Neutrophil (primary cell): ENCODE measurements around the gene PLEKHH3.
A peak's percentile ranks its signal among the peaks of the same experiment; 100 is the strongest.

Experiments used
- H3K27ac ChIP-seq: fragments of 200-600 bp; sonication (generic); 2 replicates; pipeline ENCODE4 v1.5.1; 2016; ENCODE audit warnings: mild to moderate bottlenecking, moderate library complexity
- H3K27me3 ChIP-seq: fragments of 200-600 bp; sonication (generic); 2 replicates; pipeline ENCODE4 v1.6.0; 2016; ENCODE audit warnings: mild to moderate bottlenecking
- H3K36me3 ChIP-seq: fragments of 200-600 bp; sonication (generic); 2 replicates; pipeline ENCODE4 v1.5.1; 2017
- H3K4me1 ChIP-seq, 2 experiments: fragments of 200-600 bp in 1 of 2; sonication (generic) in 1 of 2; 1 replicate in 1 of 2; 2 replicates in 1 of 2; pipeline versions ENCODE4 v1.5.1 to v1.6.1; 2013 to 2016; ENCODE audit warnings: low read depth in 1 of 2, low read length in 1 of 2, mild to moderate bottlenecking in 1 of 2, moderate library complexity in 1 of 2; ENCODE audit not compliant: control insufficient read depth in 1 of 2, insufficient read depth in 1 of 2
- H3K4me3 ChIP-seq, 2 experiments: fragments of 200-600 bp in 1 of 2; sonication (generic) in 1 of 2; 1 replicate in 1 of 2; 2 replicates in 1 of 2; pipeline ENCODE4 v1.5.1; 2013 to 2016; ENCODE audit warnings: low read depth in 1 of 2, low read length in 1 of 2, mild to moderate bottlenecking in 1 of 2, moderate library complexity in 1 of 2
- H3K9me3 ChIP-seq: fragments of 200-600 bp; sonication (generic); 2 replicates; pipeline ENCODE4 v1.5.1; 2016
- CTCF ChIP-seq: fragments of 200-600 bp; sonication (generic); IDR thresholded peaks from 2 replicates; pipeline ENCODE4 v1.5.1; 2016; ENCODE audit warnings: antibody characterized with exemption

Gene PLEKHH3

GRCh38 chr17:42673266-42673884, 3.4 kb downstream of the PLEKHH3 start:
- H3K4me3 ChIP-seq = no peak overlapping the region
- TF ChIP-seq CTCF = no peak

GRCh38 chr17:42672038-42672437, 4.8 kb downstream of the PLEKHH3 start:
- H3K4me3 ChIP-seq = no peak overlapping the region
- peaks cover 100% of the 10 kb centered on the region for H3K27me3 ChIP-seq
- H3K36me3 ChIP-seq = no peaks in the 10 kb centered on the region
- H3K27ac ChIP-seq = no peak overlapping the region
- peaks cover 30 to 41% of the 10 kb centered on the region in 2 experiments for H3K4me1 ChIP-seq
- H3K9me3 ChIP-seq = no peaks in the 10 kb centered on the region
- TF ChIP-seq CTCF = no peak

More at GRCh38 chr17:42673266-42673884, 3.4 kb downstream of the PLEKHH3 start:
- peaks cover 41 to 54% of the 10 kb centered on the region in 2 experiments for H3K4me1 ChIP-seq
- no peaks in the 10 kb centered on the region for H3K36me3 ChIP-seq
- no peaks in the 10 kb centered on the region for H3K9me3 ChIP-seq
- peaks cover 86% of the 10 kb centered on the region for H3K27me3 ChIP-seq
- H3K27ac ChIP-seq = no peak overlapping the region

DNA sequence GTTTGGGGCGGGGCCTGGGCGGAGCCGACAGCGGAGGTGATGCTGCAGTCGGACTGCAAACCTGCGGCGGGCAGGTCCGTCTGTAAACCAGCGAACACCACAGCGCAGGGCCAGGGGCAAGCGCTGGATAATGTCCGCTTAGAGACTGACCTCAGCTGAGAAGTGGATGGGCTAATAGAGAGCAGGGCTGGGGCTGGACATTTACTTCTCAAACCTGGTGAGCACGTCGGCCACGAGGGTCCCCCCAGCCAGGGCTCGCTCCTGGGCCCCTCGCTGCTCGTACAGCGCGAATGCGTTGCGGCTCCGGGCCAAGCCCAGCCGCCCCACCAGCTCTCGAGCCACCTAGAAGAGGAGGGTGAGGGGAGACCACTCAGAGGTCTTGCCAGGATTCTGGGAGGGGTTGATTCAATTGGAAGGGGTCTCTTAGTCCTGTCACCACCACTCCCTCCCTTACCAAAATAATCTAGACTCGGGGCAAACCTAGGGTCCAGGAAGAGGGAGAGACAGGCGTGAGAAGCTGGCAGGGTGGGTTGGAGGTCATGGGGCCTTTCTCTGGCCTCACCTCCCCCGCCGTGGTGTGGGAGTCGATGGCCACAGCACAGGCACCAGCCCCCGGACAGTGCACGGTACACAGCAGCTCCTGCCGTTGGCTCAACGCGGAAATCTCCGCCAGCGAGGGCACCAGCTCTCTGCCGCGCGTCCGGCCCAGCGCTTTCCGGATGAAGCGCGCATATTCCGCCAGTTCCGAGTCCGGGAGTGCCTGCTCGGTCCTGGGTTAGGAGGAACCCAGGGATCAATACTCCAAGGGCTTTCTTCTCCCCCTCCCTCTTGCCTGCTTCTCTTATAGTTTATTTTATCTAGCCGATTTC, 5.8 kb downstream of the PLEKHH3 start:
- no peaks in the 10 kb centered on the region for H3K9me3 ChIP-seq
- peaks cover 23 to 31% of the 10 kb centered on the region in 2 experiments for H3K4me1 ChIP-seq
- peak overlapping the region; percentile 40 for H3K4me3 ChIP-seq
- H3K27ac ChIP-seq = no peak overlapping the region
- TF ChIP-seq CTCF = no peak
- H3K36me3 ChIP-seq = no peaks in the 10 kb centered on the region
- H3K27me3 ChIP-seq = peaks cover 93% of the 10 kb centered on the region

DNA sequence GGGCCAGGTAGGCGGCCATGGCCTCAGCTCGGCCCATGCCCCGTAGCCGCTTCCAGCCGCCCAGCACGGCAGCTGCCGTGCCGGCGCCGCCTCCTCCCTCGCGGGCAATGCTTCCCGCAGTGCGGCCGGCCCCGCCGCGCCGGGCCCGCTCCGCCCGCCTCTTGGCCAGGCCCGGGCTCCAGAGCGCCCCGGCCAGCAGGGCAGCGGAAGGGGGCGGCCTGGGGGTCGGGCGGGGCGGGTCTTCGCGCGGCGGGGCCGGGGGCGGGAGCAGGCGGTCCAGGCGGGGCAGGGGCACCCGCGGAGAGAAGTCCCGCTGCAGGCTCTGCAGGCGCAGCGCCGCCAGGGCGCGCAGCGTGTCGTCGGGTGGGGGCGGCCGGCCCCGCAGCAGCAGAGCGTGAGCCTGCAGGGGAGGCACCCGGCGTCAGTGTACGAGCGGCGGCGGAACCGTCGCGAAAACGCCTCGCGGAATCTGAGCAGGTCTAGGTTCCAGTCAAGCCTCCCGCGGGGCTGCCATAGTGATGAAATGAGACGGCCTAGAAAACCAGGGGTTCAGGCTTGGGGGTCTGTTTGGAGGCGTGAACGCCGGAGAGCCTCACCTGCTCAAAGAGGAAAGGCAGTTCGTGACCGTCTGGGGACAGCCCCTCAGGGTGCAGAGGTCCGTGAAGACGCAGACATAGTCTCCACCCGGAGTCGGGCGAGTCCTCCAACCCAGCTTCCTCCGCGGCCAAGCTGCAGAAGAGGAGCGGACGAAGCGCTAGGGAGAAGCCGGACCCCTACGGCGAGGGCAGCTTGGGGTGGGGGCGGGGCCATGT, 6.6 kb downstream of the PLEKHH3 start:
- Histone ChIP-seq H3K9me3 (no peaks in the 10 kb centered on the region), H3K27ac (no peak overlapping the region), H3K27me3 (peaks cover 85% of the 10 kb centered on the region), H3K36me3 (no peaks in the 10 kb centered on the region), H3K4me1 (peaks cover 16 to 23% of the 10 kb centered on the region in 2 experiments), H3K4me3 (peak overlapping the region; percentile 40)
- TF ChIP-seq CTCF = no peak

DNA sequence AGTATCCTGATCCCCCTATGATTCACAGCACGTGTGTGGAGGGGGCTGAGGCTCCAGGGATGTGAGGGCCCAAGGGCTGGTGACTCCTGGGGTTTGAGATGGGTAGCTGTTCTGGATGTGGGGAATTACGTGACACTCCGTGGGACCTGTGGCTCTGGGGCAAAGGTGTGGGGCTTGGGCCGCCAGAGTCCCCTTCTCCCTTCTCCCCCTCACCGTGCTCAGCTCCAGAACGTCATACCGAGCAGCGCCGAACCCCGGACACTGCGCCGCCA, 7.2 kb downstream of the PLEKHH3 start:
- no peak overlapping the region for H3K4me3 ChIP-seq
- peaks cover 15 to 18% of the 10 kb centered on the region in 2 experiments for H3K4me1 ChIP-seq
- no peaks in the 10 kb centered on the region for H3K36me3 ChIP-seq
- no peak overlapping the region for H3K27ac ChIP-seq
- H3K27me3 ChIP-seq = peaks cover 79% of the 10 kb centered on the region
- no peak for TF ChIP-seq CTCF
- no peaks in the 10 kb centered on the region for H3K9me3 ChIP-seq
